H1 (cell line): ENCODE results near the gene ELAVL1. TPM values are rescaled to one million over a fixed set of nuclear protein-coding genes. Genes with fewer than 3 reads are reported as not detected.

ENCODE experiments used
- polyA plus RNA-seq, 7 experiments: library from polyadenylated mRNA; depleted of rRNA in 3 of 7; stranded (reverse) in 5 of 7; unstranded in 2 of 7; fragments of >200 nt in 5 of 7; fragments of 200-250 nt in 2 of 7; gene quantifications; 1 replicate in 5 of 7; 2 replicates in 1 of 7; 4 replicates in 1 of 7; pipeline versions ENCODE4 v1.2.1 to v1.2.3, GENCODE V29; 2011 to 2013; ENCODE audit warnings: missing spikeins in 2 of 7, mixed read lengths in 2 of 7
- total RNA-seq: library from RNA; stranded (reverse); fragmentation: NEBNext Ultra II Directional; extraction: Animal tissue kit (Norgen Biotek cat#: 25700); gene quantifications from 2 replicates; pipeline ENCODE4 v1.2.1, GENCODE V29; 2021

The ELAVL1 gene
- total and polyA plus RNA-seq, 2 of the 8 experiments (the other 6 are each of a cell fraction or from before 2014, with no cell fraction given) = 56.7 to 163 TPM

Other genes starting within 250 kb of the ELAVL1 start
- not detected in 2 replicates for gene CLEC4M, start 242.4 kb downstream of the ELAVL1 start, total RNA-seq
- not detected in 2 replicates for gene CLEC4M, start 242.4 kb downstream of the ELAVL1 start, polyA plus RNA-seq (2011; rRNA removed)
- gene EVI5L, start 175.4 kb downstream of the ELAVL1 start, total RNA-seq = 10.4 and 11.0 TPM in 2 replicates
- 7.2 and 13.1 TPM in 2 replicates for gene EVI5L, start 175.4 kb downstream of the ELAVL1 start, polyA plus RNA-seq (2011; rRNA removed)
- gene PRR36, start 131.3 kb downstream of the ELAVL1 start, total RNA-seq = 23.9 and 25.3 TPM in 2 replicates
- 1.6 and 3.4 TPM in 2 replicates for gene PRR36, start 131.3 kb downstream of the ELAVL1 start, polyA plus RNA-seq (2011; rRNA removed)
- gene LRRC8E, start 117.1 kb downstream of the ELAVL1 start, total RNA-seq = 2.9 and 3.4 TPM in 2 replicates
- 2.7 and 2.8 TPM in 2 replicates for gene LRRC8E, start 117.1 kb downstream of the ELAVL1 start, polyA plus RNA-seq (2011; rRNA removed)
- gene MAP2K7, start 101.8 kb downstream of the ELAVL1 start, total RNA-seq = 38.3 and 41.5 TPM in 2 replicates
- gene MAP2K7, start 101.8 kb downstream of the ELAVL1 start, polyA plus RNA-seq (2011; rRNA removed) = 8.9 and 16.6 TPM in 2 replicates
- gene TGFBR3L, start 90.8 kb downstream of the ELAVL1 start, total RNA-seq = 3.7 and 4.3 TPM in 2 replicates
- gene TGFBR3L, start 90.8 kb downstream of the ELAVL1 start, polyA plus RNA-seq (2011; rRNA removed) = 3.1 and 8.9 TPM in 2 replicates
- gene SNAPC2, start 85.3 kb downstream of the ELAVL1 start, total RNA-seq = 20.3 and 22.9 TPM in 2 replicates
- 18.2 and 29.0 TPM in 2 replicates for gene SNAPC2, start 85.3 kb downstream of the ELAVL1 start, polyA plus RNA-seq (2011; rRNA removed)
- 58.0 and 64.5 TPM in 2 replicates for gene CTXN1, start 79.5 kb downstream of the ELAVL1 start, total RNA-seq
- 16.4 and 39.1 TPM in 2 replicates for gene CTXN1, start 79.5 kb downstream of the ELAVL1 start, polyA plus RNA-seq (2011; rRNA removed)
- 123 and 131 TPM in 2 replicates for gene TIMM44, start 62.0 kb downstream of the ELAVL1 start, total RNA-seq
- 150 and 182 TPM in 2 replicates for gene TIMM44, start 62.0 kb downstream of the ELAVL1 start, polyA plus RNA-seq (2011; rRNA removed)
- gene CCL25, start 47.1 kb upstream of the ELAVL1 start, total RNA-seq = not detected in 2 replicates
- gene CCL25, start 47.1 kb upstream of the ELAVL1 start, polyA plus RNA-seq (2011; rRNA removed) = 0.46 and 0.59 TPM in 2 replicates
- gene FBN3, start 144.0 kb upstream of the ELAVL1 start, total RNA-seq = 38.7 and 39.0 TPM in 2 replicates
- gene FBN3, start 144.0 kb upstream of the ELAVL1 start, polyA plus RNA-seq (2011; rRNA removed) = 37.1 and 64.1 TPM in 2 replicates
- gene CERS4, start 203.7 kb upstream of the ELAVL1 start, total RNA-seq = 88.2 and 96.5 TPM in 2 replicates
- 179 and 183 TPM in 2 replicates for gene CERS4, start 203.7 kb upstream of the ELAVL1 start, polyA plus RNA-seq (2011; rRNA removed)